Measurements from ENCODE around the gene ATP1A2.

GRCh38 chr1:160082487-160082886, 33.1 kb upstream of the ATP1A2 start:
- TF ChIP-seq STAT1 (IDR thresholded peaks at IDR 0.05; ENCODE audit: unreplicated experiment) (no peak), CTCF (conservative IDR thresholded peaks at IDR 0.05; ENCODE audit: low read depth in 2 of 2) (no peak), POLR2AphosphoS5 (IDR thresholded peaks at IDR 0.05; ENCODE audit: low read depth) (no peak), EZH2 (IDR thresholded peaks at IDR 0.05; ENCODE audit: low read depth, unreplicated experiment) (no peak), NANOG (IDR thresholded peaks at IDR 0.05; ENCODE audit: borderline replicate concordance) (no peak), REST (IDR thresholded peaks at IDR 0.05; ENCODE audit: unreplicated experiment) (no peak), ZNF331 (CRISPR knock-in tag; IDR thresholded peaks at IDR 0.05; ENCODE audit: low read depth) (no peak), EZH2phosphoT487 (IDR thresholded peaks at IDR 0.05; ENCODE audit: unreplicated experiment) (no peak), CREB1 (CRISPR knock-in tag; IDR thresholded peaks at IDR 0.05; ENCODE audit: low read depth) (no peak), JUNB (IDR thresholded peaks at IDR 0.05; ENCODE audit: unreplicated experiment) (no peak), ETS1 (IDR thresholded peaks at IDR 0.05) (no peak), ZNF462 (CRISPR knock-in tag; IDR thresholded peaks at IDR 0.05) (no peak), ZNF114 (CRISPR knock-in tag; IDR thresholded peaks at IDR 0.05) (no peak)
